ENCODE measurements around the gene SLIT3. TPM values are rescaled to one million over a fixed set of nuclear protein-coding genes. Genes with fewer than 3 reads are reported as not detected.

The SLIT3 gene
- total and polyA plus RNA-seq, 9 of the 15 experiments (the other 6 are each of a cell fraction or from before 2014, with no cell fraction given) = 0.01 to 0.04 TPM; not detected in 7

- H3K9me3 ChIP-seq (replicated peaks; ENCODE audit: control insufficient read depth, insufficient read depth, low read depth, low read length) = no peaks in the 10 kb centered on the region
- H3K9ac ChIP-seq (ENCODE audit: insufficient read depth in 1 of 2, low read depth in 2 of 2, low read length in 2 of 2) = no peak overlapping the region
- TF ChIP-seq ATF4 (CRISPR knock-in tag; IDR thresholded peaks at IDR 0.05) = no peak
- no peak for TF ChIP-seq NR1H2 (CRISPR knock-in tag; IDR thresholded peaks at IDR 0.05)
- no peak for TF ChIP-seq E2F6 (IDR thresholded peaks at IDR 0.05; ENCODE audit: borderline replicate concordance in 1 of 2, extremely low read depth in 1 of 2, insufficient read depth in 1 of 2, insufficient read length in 1 of 2, low read depth in 1 of 2, low read length in 1 of 2, poor library complexity in 1 of 2, severe bottlenecking in 1 of 2)
- H4K20me1 ChIP-seq (replicated peaks; ENCODE audit: control insufficient read depth, insufficient read depth, low read length) = no peaks in the 10 kb centered on the region; the same call in 1 of the 2 replicates
- no peaks in the 10 kb centered on the region for H3K9me1 ChIP-seq (ENCODE audit: control insufficient read depth, insufficient read depth, low read length)
- DNase-seq (ENCODE audit: extremely low read depth in 1 of 4, low spot score in 3 of 4) = no peak
- ATAC-seq = no peak
- no peak for FAIRE-seq
- no TSS peak for BruUV-seq (replicated peaks)
- no peaks in the 10 kb centered on the region; a peak in 1 of 5 replicates for H3K4me1 ChIP-seq (replicated peaks in 1 of 2; ENCODE audit: control insufficient read depth in 2 of 2, insufficient read depth in 2 of 2, low read length in 2 of 2)
- H3K79me2 ChIP-seq (ENCODE audit: control insufficient read depth, insufficient read depth, low read length) = no peaks in the 10 kb centered on the region
- no peak overlapping the region for H3K4me3 ChIP-seq
- H3K36me3 ChIP-seq (ENCODE audit: control insufficient read depth, insufficient read depth, low read length) = no peaks in the 10 kb centered on the region
- intact Hi-C loops (cut with micrococcal nuclease) = no loop called here
- WGBS (ENCODE audit: insufficient coverage, low coverage, missing lambda C conversion rate) = 0% methylated on average over 1 of the region's 1 CpG
- H3K4me2 ChIP-seq (ENCODE audit: insufficient read depth, low read length) = no peak overlapping the region
- ChIA-PET POLR2A (no interaction called here), CTCF (ENCODE audit: low intra/inter-chr PET ratio) (no interaction called here)
- peaks cover 0 to 7% of the 10 kb centered on the region in 2 experiments; a peak in 1 of 5 replicates for H3K27me3 ChIP-seq (ENCODE audit: control insufficient read depth in 2 of 2, insufficient read depth in 2 of 2, low read length in 2 of 2)
- H3K27ac ChIP-seq (ENCODE audit: extremely low read depth, low read depth, low read length) = no peak overlapping the region
- in situ Hi-C loops (cut with MboI) = no loop called here
- no peak overlapping the region for H2AFZ ChIP-seq (ENCODE audit: low read depth, low read length)
Observed at GRCh38 chr5:169174923-169175322, 126.0 kb downstream of the SLIT3 start.
